ENCODE measurements around the gene PLEKHA6.

Gene PLEKHA6

GRCh38 chr1:204192589-204193352, 167.0 kb downstream of the PLEKHA6 start:
- no peak for TF ChIP-seq CTCF (IDR thresholded peaks at IDR 0.05; ENCODE audit: low read depth, low read length)
- no peak for DNase-seq (ENCODE audit: extremely low read depth, low read depth)

DNA sequence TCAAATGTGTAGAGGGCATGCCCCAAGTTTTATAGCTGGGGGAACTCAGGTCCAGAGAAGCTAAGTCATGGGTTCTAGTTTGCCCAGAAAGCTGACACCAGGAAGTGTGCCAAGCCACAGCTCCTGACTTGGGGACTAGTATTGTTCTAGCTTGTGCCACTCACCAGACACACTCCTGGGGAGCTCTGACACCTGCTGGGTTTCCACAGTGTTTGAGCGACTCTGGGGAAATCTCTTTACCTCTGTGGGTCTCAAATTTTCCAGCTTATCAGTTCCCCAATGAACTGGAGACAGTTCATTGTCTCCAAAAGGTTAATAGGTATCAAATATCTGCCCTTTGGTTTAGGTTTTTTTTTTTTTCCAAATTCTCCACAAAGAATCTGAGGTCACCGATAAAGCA, 167.7 kb downstream of the PLEKHA6 start:
- no peak for DNase-seq (ENCODE audit: extremely low read depth, low read depth)
- no peak for TF ChIP-seq CTCF (IDR thresholded peaks at IDR 0.05; ENCODE audit: low read depth, low read length)

DNA sequence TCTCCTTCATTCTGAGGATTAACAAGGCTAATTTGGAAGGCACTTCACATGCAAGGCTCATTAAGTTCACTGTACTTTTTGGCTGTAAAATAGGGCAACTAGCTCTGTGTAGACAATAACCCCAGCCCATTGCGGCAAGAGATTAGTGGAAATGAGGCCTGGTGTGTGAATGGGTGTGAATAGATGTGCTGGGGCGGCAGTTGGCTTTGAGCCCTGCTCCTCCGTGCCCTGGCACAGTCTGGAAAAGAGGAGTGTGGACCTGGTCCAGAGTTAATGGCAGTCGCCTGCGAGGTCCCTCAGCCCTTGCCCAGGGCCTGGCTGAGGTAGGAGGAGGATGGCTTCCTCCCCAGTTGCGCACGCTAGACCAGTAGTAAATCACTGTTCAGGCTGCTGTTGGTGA, 168.3 kb downstream of the PLEKHA6 start:
- no peak for DNase-seq (ENCODE audit: extremely low read depth, low read depth)
- no peak for TF ChIP-seq CTCF (IDR thresholded peaks at IDR 0.05; ENCODE audit: low read depth, low read length)

- no peak for DNase-seq (ENCODE audit: extremely low read depth, low read depth)
- no peak for TF ChIP-seq CTCF (IDR thresholded peaks at IDR 0.05; ENCODE audit: low read depth, low read length)
Measured at GRCh38 chr1:204190212-204191211, 169.2 kb downstream of the PLEKHA6 start.

- no peak for TF ChIP-seq CTCF (IDR thresholded peaks at IDR 0.05; ENCODE audit: low read depth, low read length)
- DNase-seq (ENCODE audit: extremely low read depth, low read depth) = no peak
Measured at GRCh38 chr1:204188959-204189639, 170.6 kb downstream of the PLEKHA6 start.

- no peak for DNase-seq (ENCODE audit: extremely low read depth, low read depth)
- TF ChIP-seq CTCF (IDR thresholded peaks at IDR 0.05; ENCODE audit: low read depth, low read length) = no peak
Measured at GRCh38 chr1:204186597-204186996, 173.1 kb downstream of the PLEKHA6 start.
